HG03457 (cell line): ENCODE results near the gene CSRP3.

ENCODE experiments used
- ATAC-seq: cut with Tn5 transposase; IDR thresholded peaks from one replicate; pipeline ENCODE4 v1.9.1; 2021; ENCODE audit warnings: moderate number of reproducible peaks; ENCODE audit not compliant: unreplicated experiment

The CSRP3 gene

GRCh38 chr11:19201737-19202605 is at the start of gene CSRP3:
TSS of gene CSRP3 (minus strand) at chr11:19201983. CDS start at chr11:19192448, 9,535 bp downstream.
- ATAC-seq: no peak

- no peak for ATAC-seq
Measured at GRCh38 chr11:19251577-19251976, 49.8 kb upstream of the CSRP3 start.

GRCh38 chr11:19246816-19247215 is 45.0 kb upstream of the CSRP3 start:
- no peak for ATAC-seq

DNA sequence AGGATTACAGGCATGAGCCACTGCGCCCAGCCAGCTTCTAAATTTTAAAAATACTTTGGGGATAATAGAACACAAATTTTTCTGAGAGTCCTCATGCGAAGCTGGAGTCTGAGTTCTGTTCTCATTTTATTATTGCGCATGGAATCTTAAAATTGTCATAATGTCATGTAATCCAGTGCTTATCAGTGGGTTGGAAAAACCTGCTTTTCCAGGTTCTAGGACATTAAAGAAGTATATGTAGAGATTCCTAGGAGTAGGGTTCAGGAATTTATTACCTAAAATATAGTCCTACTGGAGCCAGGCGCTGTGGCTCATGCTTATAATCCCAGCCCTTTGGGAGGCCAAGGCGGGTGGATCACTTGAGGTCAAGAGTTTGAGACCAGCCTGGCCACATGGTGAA is 43.6 kb upstream of the CSRP3 start:
- no peak for ATAC-seq

- no peak for ATAC-seq
Measured at GRCh38 chr11:19244621-19245020, 42.8 kb upstream of the CSRP3 start.

DNA sequence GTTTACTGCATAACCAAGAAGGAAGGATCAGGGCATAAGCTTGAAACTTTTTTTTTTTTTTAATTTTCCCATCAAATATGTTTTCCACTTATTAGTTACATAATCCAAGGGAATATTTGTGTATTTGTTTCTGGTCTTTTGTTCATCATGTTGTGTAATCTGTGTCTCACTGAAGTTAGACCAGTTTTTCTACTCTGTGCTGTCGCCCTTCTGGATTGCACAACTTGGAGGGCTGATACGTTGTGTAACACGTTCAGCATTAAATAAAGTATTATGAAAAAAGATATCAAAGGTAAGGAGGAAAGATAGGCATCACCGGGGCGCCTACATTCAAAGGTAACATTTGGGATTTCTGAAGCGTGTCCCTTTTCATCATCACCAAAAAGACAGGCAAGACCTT is 42.3 kb upstream of the CSRP3 start:
- ATAC-seq: no peak

- no peak for ATAC-seq
Measured at GRCh38 chr11:19243613-19244012, 41.8 kb upstream of the CSRP3 start.

- no peak for ATAC-seq
Measured at GRCh38 chr11:19243143-19243542, 41.4 kb upstream of the CSRP3 start.

GRCh38 chr11:19242179-19242932 is 40.6 kb upstream of the CSRP3 start:
- ATAC-seq: no peak

DNA sequence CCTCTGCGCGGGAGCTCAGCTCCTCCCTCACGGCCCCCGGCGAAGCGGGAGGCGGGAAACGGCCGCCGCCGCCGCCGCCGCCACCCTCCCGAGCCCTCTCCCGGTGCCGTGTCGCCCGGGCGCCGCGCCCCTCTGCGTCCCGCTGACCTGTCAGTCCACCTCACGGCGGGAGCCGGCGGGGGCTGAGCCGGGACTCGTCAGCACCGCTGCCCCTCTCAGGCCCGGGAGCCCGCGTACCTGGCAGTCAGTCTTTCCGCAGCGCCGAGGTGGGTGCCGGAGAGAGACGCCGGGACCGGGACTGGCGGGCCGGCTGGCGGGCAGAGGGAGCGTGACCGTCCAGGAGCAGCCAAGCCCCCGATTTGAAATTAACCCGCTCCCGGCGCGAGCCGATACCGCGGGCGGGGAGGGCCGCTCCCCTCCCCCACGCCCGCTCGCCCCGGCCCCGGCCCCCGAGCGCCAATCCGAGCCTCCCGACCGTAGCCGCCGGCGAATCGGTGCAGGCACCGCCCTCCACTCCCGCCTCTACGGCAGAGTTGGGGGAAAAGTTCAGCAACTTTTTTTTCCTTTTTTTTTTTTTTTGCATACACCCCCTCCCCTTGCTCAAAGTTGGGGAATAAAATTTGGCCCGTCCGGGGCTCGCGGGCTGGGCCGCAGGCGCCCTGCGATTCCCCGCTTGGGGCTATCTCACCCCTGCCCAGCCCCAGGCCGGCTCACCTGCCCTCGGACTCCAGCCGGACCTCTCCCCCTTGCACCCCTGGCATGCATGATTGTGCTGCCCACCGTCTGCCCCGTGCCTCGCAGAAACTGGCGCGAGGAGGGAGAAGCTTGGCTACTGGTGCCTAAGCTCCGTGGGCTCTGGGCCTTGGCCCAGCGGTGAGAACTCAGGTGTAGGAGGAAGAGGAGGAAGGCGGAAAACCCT is 39.7 kb upstream of the CSRP3 start:
- ATAC-seq: peak; percentile 34

GRCh38 chr11:19240420-19241259 is 38.9 kb upstream of the CSRP3 start, which contains the start of gene E2F8:
TSS of gene E2F8 (minus strand) at chr11:19240945. CDS start at chr11:19240121, 824 bp downstream.
- peak; percentile 82 for ATAC-seq

- no peak for ATAC-seq
Measured at GRCh38 chr11:19239039-19239438, 37.3 kb upstream of the CSRP3 start.

- no peak for ATAC-seq
Measured at GRCh38 chr11:19237813-19238212, 36.0 kb upstream of the CSRP3 start.

GRCh38 chr11:19237381-19237780 is 35.6 kb upstream of the CSRP3 start:
- no peak for ATAC-seq

DNA sequence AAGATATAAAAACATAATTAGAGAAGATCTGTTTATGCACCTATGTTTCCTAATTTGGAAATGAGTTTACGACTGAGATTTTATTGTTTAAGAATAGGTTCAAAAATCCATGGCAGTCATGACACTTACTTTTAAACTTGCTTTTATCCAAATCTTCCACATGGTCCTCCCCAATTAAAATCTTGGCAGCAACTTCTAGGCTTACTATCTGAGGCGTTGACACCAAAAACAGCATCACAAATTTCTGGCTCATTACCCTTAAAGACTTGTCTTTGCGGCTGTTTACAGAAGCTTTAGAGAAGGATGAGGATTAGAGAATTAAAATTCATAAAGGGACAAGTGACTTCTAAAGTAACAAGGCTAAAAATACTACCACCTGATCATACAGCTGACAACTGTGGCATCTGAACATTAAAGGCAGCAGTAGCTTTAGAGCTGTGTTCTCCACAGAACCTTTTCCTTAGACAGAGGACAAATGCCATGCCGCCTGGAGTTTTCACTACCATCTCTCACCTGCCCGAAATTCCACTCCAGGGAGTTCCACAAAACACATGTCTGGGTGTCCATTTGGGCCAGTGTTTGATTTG is 32.5 kb upstream of the CSRP3 start:
- ATAC-seq: no peak

DNA sequence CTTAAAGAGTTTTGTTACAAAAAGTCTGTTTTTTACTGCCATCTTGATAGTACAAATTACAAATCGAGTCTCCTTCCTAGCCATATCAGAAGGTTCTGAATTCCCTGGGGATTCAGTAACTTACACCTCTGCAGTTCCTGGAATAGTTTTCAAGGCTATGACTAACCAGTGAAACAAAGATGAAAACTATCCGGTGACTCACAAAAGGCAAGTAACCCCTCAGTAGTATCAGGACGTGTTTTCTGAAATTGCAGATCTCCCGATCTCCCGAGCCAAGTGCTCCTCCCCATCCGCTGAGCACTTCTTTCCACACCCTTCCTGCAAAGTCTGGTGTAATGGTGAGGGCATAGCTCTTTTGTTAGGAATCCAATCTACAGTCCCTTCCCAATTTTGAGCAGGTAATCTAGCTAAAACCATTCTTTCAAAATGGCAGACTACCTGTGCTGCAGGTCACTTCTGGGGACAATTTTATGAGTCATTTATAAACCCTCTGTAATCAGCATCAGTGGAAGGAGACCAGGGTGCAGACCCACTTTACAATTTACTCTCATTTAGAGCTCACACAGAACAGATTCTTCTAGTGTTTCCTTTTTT is 31.2 kb upstream of the CSRP3 start:
- no peak for ATAC-seq

DNA sequence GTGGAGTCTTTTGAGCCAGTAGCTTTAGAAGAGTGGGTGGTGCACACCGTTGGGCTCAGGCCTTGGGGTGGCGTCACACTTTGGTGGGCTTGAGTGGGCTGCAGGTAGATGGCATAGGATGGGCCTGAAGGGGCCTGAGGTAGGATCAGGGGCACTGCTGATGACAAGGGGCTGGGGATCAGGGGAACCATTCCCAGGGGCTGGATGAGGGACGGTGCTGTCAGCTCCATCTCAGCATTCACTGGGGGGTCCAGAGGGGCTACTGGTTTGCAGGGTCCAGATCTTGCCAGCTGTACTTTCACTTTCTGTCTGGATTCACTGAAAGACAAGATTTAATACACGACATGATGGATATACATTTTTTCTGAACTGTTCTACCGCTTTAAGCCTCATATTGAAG is 27.9 kb upstream of the CSRP3 start:
- no peak for ATAC-seq

DNA sequence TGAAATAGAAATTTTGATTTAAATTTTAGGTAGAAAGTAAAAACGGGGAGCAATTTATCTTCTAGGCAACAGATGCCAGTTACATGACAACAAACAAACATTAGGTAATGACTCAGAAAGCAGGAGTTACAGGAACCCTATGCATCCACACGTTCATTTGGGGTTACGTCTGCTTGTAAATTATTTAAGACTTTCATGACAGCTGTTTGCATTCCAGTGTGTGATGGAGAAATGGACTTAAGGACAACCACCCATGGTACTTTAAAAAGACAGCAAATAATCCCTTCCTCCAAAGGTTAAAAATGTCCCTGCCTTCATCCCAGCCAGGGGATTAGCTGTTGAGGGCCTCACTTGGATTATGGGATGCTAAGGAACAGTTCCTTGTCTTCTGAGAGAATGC is 27.2 kb upstream of the CSRP3 start:
- ATAC-seq: no peak
